CD1c-positive myeloid dendritic cell (primary cell): Measurements from ENCODE around the gene ZBTB42.
"Not testable (repeated sequence)": the region's sequence is repeated elsewhere in the genome, so short reads cannot be mapped to it uniquely, and the experiment has no call there.

ENCODE experiments used
- DNase-seq: peaks from one replicate; pipeline ENCODE4 v3.0.0-alpha.2; 2016; ENCODE audit errors: extremely low spot score

The ZBTB42 gene

DNA sequence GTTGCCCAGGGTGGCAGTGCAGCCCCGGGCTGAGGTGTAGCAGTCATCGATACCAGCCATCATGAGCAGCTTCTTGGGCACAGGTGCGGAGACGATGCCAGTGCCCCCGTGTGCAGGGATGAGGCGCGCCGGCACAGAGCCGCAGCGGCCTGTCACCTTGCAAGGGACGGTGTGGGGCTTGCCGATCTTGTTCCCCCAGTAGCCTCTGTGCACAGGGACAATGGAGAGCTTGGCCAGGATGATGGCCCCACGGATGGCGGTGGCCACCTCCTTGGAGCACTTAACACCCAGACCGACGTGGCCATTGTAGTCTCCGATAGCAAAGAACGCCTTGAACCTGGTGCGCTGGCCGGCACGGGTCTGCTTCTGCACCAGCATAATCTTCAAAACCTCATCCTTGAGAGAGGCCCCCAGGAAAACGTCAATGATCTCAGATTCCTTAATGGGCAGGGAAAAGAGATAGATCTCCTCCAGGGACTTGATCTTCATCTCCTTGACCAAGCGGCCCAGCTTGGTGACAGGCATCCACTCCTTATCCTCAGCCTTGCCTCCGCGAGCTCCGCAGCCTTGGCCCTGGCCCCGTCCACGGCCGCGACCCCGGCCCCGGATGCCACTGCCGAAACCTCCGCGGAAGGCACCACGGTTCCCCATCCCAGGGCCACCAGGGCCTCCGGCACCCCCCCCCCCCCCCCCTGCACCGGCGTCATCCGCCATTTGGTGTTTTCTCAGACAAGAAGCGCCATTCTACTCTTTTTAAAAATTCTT, 35.5 kb downstream of the ZBTB42 start:
- DNase-seq, result not testable (repeated sequence)

GRCh38 chr14:104841730-104842129, 40.8 kb downstream of the ZBTB42 start:
- no peak for DNase-seq

DNA sequence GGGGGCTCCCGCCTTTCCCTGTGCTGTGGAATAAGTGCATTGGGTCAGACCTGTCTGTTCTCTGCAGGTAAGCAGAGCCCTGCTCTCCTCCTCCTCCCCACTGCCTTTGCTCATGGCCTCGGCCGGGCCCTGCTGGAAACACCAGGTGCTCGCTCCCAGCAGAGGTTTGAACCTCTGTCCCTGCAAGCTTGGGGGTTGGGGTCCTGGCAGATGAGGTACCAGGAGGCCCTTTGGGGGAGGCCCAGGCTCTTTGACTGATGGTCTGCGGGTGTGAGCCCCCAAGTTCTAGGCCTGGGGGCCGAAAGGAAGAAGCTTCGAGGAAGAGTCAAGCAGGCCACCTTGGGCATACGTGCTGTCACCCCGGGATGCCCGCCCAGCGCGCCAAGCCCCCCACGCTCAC, 42.1 kb downstream of the ZBTB42 start:
- no peak for DNase-seq

DNA sequence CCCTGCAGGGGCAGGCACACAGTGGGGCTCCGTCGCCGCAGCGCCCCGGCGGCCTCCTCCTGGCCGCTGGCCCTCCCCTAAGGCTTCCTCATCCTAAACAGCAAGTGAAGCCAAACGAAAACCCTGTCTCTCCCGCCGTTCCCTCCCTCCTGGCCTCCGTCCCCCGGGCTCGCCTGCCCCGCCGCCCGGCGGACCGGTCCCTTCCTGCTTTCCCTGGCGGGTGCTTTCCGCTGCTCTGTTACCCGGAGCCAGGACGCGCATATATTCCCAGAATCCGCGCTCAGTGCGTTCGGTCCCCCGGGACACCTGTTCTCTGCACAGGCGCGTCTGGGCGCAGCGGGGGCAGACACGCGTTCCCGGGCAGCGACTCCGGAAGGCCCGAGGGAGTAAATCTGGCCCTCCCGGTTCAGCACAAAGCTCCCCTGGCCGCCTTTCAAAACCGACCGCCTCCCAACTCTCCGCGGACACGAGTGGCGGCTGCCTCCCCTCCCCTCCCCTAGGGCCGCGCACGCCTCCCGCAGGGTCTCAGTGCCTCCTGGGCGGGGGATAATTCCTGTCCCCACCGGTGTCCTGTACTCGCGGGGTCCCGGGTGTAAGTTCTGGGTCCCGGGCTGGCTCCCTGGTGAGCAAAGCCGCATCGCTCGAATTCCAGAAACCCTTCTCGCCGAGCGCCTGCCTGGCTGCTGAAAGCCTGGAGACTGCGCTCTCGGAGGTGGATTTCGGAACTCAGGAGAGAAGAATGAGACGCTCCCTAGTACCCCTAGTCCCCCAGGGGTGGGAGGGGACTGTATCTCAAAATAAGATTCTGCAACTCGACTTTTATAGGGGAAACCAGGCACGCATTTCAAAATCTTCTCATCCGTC, 42.8 kb downstream of the ZBTB42 start:
- DNase-seq, result no peak

- DNase-seq, result no peak
Measured at GRCh38 chr14:104844306-104845032, 43.6 kb downstream of the ZBTB42 start.

- no peak for DNase-seq
Measured at GRCh38 chr14:104845033-104845666, 44.2 kb downstream of the ZBTB42 start.

DNA sequence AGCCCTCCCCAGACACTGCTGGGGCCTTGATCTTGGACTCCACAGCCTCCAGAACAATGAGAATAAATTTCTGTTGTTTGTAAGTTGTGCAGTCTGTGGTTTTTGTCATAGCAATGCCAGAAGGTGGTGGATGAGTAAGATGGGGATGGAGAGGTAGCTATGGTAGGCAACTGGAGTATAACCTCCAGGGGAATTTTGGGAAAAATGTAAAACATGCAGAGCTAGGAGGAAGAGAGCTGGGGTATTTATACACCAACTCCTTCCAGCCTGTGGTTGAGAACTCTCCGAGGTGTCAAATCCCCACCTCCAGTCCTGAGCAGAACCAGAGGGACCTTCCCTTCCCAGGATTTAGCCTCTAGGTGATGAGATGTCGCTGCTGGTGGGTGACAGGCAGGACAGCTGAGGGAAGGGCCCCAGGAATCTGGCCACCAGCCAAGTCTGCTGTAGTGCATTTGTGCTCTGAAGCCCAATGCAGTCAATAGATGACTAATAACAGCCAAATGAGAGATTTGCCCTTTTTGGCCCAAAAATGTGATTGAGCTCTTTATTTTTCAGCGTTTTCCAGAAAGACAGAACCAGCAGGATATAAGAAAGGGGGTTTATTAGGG, 45.0 kb downstream of the ZBTB42 start:
- no peak for DNase-seq

DNA sequence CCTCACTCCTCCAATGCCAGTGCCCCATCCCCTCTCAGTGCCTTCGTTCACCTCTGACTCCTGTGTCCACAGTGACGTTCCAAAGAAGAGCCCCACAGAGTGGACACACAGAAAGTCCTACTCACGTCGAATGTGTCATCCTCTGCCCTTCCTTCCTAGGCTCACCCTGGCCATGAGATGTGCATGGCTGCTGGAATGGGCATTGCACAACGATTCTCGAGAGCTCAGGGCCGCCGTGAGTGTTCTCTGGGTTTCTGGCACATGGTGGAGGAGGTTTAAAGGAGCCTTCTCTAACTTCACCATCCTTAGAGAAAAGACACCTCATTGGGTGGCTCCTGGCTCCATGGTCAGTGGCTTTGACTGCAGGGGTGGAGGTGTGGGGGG, 51.4 kb downstream of the ZBTB42 start:
- no peak for DNase-seq
